GM18867 (cell line): ENCODE results near the gene FOXD4L6.
"Not testable (repeated sequence)": the region's sequence is repeated elsewhere in the genome, so short reads cannot be mapped to it uniquely, and the experiment has no call there.

Experiments
- ATAC-seq: cut with Tn5 transposase; IDR thresholded peaks from one replicate; pipeline ENCODE4 v1.9.1; 2021; ENCODE audit warnings: mild to moderate bottlenecking, moderate library complexity; ENCODE audit not compliant: unreplicated experiment

FOXD4L6 gene

DNA sequence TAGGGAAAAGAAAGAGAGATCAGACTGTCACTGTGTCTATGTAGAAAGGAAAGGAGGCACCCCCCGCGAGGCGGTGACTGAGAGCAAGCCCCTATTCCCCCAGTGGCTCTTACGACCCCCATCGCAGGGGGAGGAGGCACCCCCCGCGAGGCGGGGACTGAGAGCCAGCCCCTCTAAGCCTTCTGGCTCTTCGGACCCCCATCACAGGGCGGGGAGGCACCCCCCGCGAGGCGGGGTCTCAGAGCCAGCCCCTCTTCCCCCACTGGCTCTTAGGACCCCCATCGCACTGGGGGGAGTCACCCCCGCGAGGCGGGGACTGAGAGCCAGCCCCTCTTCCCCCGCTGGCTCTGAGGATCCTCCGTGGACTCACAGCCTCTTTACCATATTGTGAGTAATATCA, 23.9 kb downstream of the FOXD4L6 start:
- ATAC-seq, result not testable (repeated sequence)

DNA sequence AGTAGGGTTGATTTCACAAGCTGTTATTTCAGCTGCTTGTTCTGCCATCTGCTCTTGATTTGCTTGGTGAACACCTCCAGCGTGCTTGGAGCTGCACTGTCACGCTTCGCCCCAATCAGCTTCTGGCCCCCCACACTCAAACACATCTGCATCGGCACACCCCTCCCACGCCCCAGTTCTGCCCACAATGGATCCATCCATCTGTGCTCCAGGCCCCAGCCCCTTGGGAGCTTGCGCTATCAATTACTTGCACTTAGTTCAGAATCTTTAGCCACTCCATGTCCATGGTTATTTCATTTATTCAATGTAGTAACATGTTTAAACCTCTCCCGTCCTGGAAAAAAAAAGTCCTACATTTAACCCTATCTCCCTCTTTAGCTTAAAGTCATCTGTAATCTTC, 28.0 kb downstream of the FOXD4L6 start:
- ATAC-seq, result not testable (repeated sequence)

DNA sequence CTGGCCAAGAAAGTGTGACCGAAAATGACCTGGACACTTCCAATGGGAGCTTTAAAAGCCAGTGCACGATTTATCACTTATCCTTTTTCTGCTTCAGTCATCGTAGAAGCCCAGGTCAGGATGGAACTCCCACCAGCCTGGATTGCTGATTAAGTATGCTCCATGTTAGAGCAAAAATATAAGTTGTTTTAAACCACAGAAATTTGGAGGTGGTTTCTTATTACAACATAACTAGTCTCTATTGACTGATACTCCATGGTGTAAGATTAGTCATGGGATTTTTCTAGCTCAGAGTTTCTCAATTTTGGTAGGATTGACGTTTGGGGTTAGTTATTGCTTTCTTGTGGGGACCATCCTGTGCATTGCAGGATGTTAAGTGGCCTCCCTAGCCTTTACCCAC, 29.7 kb downstream of the FOXD4L6 start:
- not testable (repeated sequence) for ATAC-seq

DNA sequence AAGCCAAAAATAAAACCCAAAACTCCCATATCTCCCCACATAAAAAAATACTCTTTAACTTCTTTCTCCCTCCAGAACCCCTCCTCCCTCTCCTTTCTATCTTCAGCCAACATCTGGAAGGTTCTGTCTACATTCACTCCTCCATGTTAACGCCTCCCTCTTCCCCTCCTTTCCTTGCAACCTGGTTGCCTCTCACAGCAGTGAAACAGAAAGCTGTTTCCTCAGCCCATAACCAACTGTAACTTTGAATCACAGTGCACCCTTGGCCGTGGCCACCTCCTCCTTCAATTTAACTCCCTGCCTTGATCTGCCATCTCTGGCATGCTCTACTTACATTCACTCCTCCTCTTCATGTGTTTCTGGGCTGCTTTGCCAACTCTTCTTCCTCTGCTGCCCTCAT, 33.4 kb downstream of the FOXD4L6 start:
- peak; percentile 64 for ATAC-seq

DNA sequence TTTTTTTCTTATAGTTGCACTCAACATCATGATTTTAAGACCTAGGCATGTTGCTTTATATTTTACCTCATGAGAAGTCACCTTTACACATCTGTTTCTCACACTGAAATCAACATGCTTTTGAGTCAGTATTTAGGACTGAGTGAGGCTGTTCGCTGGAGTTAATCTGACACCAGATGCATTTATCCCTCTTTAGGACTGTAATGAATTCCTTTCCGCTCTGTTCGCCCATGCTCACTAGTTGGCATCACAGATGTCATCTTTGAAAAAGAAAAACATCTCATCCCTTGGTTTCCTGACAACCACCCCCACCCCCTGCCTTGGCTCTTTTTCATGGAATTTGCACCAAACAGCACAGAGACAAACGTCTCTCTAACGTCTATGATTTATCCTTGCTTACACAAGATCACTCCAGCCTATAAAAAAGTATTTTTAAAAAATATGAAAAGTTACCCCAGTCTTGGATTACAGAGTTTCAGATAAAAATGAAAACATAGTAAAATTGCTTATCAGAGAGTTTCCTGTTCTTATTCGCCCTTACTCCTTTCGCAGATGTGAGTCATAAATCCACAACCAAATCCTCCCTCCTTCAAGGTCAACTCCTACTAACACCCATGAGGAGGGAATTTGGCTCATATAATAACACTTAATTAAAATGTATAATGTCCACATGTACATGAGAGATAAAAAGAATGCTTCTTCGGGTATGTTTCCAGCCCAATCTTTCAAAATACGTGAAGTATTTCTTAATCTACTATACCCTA, 34.3 kb downstream of the FOXD4L6 start:
- not testable (repeated sequence) for ATAC-seq

DNA sequence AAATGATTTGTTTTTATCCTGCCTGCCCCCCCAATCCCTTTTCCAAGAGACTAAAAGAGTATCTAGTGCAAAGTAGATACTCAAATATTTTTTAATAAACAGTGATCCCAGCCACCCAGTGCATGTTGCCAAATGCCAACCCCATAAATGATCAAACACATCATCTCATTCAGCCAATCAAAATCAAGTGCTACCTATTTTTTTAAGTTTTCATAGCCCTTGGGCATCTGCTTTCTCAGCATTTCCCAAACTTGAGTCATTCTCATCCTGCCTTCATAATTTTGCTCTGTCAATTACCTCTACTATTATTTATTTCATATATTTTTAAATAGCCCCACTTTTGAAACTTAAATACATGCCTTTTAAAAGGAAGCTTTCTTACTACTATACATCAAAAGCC, 37.6 kb downstream of the FOXD4L6 start:
- not testable (repeated sequence) for ATAC-seq

DNA sequence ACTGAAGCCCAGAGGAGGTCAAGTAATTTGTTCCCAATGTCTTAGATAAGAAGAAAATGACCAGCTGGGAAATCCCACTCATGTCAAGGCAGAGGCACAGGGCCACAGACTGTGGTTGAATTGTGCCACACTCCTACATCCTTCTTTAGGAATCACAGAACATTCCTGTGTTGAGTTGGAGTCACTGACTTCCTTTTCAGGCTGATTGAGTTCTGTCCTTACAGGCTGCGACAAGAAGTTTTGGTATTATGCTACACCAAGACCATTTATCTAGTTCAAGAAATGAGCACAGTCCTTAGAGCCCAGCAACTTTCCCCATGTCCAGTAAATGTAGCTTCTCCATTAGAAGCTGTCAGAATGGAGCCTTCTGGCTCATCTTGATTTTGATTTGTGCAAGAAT, 38.1 kb downstream of the FOXD4L6 start:
- ATAC-seq, result not testable (repeated sequence)

DNA sequence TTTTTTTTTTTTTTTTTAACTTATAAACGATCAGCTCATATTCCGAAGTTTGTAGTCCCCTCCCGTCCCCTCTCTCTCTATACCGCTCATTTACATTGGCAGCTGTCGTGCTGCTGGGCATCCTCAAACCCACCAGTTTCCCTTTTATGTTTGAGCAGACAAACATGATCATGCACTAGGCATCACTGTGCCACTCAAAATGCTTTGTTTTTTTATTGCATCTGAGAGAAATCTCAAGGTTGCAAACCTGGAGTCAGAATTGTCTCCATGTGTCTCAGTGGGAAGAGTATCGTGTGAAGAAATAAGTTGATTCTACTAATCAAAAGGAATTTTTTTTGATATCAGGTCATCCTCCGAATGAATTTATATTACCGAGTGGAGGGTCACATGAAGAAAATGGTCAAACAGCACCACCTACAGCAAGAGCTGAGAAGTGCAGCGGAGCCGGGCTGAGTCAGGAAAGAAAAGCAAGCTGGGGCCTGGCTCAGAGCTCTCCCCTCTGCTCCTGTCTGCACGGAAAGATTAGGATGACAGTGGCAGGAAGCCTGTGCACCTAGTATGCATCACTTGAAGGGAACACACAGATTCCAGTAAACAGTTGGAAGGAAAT, 39.9 kb downstream of the FOXD4L6 start:
- ATAC-seq, result not testable (repeated sequence)

DNA sequence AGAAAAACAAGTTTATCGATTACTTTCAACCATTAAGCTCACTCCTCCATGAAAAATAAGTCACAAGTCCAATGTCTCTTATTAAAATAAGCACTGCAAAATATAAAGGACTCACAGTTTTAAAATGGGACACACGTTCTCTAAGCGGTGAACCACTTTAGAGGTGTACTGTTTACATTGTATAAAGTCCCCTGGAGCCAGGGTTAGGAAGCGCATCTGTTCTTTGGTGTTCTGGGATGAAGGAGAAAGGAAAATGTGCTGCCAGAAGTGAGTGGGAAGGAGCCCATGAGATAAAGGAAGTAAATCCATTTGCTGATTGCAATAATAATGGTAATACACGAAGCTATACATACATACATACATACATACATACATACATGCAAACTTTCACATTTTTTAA, 40.6 kb downstream of the FOXD4L6 start:
- not testable (repeated sequence) for ATAC-seq

DNA sequence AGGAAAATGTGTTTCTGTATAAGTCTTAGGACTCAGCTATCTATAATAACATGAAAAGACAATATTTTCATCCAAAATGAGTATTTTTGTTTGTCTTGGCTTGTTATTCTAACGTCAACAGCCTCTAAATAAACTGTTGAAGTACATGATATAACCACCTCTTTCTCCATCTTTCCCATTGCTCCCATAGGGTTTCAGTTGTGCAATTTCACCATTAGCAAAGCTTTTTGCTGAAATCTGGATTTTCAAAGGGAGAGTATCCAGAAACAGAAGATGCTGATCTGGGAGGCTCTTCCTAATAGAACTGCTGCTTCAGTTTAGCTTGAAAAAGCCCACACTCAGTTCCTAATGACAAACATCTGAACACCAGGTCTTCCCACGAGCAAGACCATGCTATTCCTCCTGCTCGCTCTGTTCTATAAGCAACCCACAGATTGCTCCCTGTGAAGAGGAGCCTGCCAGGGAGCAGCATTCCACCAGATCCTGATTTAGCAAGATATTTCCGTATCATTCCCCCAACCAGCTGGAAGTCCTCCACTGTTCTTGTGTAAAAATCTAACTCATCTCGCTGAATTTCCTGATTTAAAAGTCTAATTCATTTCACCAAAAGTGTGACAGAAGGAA, 41.2 kb downstream of the FOXD4L6 start:
- ATAC-seq, result not testable (repeated sequence)

DNA sequence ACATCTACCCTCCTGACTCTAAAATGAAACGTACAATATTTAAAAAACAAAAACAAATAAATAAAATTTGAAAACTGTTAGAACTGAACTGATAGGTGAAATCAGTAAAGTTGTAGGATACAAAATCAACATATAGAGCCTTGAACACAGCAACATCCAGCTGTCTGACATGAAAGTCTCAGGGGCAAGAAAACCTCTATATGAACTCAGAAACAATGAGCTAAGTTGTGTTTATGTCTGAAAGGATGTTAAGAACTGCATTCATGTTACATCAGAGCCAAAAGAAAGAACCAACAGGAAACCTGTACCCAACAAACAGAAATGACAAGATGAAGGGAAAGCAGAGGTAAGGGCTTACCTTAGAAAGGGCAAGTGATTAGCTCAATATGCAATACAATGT, 41.8 kb downstream of the FOXD4L6 start:
- not testable (repeated sequence) for ATAC-seq

DNA sequence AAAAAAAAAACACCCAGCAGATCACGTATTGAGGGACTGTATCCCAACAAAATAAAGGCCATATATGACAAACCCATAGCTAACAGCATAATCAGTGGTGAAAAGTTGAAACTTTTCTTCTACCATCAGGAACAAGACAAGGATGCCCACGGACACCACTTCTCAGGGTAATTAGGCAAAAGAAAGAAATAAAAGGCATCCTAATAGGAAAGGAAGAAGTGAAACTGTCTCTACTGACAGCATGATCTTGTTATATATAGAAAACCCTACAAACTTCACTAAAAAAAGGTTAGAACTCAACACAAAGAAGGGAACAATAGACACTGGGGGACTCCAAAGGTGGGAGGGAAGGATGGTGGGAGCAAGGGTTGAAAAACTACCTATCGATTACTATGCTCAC, 42.3 kb downstream of the FOXD4L6 start:
- ATAC-seq, result not testable (repeated sequence)

DNA sequence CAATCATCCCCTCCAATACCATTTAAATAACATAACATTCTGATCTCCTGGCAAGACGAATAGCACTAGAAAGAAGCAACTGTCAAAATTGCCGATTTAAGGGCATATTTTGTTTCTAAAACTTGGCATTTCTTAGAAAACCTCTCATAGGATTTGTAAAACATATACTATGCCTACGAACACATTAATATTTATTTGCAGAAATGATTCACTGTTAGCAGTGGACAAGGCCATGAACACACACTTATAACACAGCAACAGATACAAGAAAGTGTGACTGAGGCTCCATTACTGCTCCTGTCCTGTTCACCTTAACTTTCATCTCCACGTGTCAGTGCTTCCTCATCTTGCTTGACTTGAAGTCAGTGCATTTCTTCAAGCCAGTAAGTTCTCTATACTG, 46.1 kb downstream of the FOXD4L6 start:
- ATAC-seq, result not testable (repeated sequence)

DNA sequence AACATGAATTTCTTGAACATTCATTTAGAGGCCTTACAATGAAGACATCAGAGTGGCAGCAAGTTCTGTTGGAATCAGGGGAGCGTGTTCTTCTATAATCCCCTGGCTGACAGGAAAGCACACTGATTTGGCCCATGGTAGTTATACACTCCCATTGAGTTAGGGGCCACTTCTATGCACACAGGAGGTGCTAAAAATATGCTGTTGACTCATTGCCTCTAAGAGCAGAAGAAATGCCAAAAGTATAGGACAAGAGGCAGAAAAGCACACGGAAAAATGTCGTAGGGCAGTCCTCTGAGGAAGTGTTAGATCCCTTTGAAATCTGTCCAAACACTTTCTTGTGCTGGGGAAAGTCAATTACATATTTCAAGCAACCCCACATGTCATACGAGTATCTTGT, 49.0 kb downstream of the FOXD4L6 start:
- ATAC-seq, result not testable (repeated sequence)

DNA sequence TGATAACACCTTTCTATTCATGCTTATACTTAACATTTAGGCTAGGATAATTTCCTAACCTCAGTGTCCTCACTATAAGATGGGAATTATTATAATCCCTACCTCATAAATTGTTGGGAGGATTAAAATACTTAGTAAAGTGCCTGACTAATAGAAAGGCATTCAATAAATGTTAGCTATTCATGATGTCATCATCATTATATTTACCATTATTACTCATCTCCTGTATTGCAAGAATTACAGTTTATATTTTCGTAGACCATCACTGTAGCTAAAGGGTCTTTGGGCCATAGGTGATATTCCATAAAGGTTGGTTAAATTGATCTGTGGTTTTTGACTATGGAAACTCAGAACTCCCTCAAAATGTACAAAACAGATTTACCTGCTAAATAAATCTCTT, 50.9 kb downstream of the FOXD4L6 start:
- ATAC-seq, result not testable (repeated sequence)
